HG03159 (cell line): ENCODE results near the gene OPCML.

Source experiments
- ATAC-seq: cut with Tn5 transposase; IDR thresholded peaks from one replicate; pipeline ENCODE4 v1.9.1; 2021; ENCODE audit warnings: mild to moderate bottlenecking, moderate library complexity; ENCODE audit not compliant: unreplicated experiment

Gene OPCML

GRCh38 chr11:133048270-133048669 is 484.0 kb downstream of the OPCML start:
- ATAC-seq: no peak

DNA sequence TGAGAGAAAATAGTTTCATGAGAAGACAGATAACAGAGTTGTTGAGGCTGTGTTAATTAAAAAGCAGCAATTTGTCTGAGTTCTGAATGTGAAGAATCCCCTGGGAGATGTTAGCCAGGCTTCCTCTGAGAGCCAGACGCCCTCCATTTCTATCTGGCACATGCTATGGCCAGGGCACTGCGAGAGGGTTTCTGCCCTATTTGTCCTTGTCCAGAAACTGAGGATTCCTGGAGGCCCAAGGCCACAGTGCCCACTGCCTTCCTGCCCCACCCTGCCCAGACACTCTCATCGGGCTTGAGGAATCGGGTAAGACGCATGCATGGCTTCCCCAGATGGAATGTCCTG is 484.6 kb downstream of the OPCML start:
- no peak for ATAC-seq

GRCh38 chr11:133047036-133047770 is 485.1 kb downstream of the OPCML start:
- ATAC-seq: no peak

GRCh38 chr11:133046252-133046651 is 486.0 kb downstream of the OPCML start:
- ATAC-seq: no peak

GRCh38 chr11:133041928-133042882 is 490.1 kb downstream of the OPCML start:
- ATAC-seq: no peak

DNA sequence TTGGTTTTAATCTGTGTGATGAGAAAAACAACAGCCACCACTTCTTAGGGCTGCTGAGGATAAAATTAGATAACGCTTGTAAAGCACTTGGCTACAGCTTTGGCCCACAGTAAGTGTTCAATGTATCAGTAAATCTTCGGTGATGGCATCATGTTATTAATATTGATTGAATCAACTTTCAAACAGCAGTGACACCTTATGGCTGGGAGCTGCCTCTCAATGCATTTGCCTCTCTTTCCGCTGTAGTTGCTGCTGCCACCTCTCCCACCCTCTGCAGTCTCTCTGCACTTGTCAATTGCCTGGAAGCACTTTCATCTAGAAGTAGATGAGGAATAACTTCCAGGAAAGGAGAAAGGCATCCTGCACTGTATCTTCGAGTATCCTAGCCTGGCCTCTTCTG is 491.1 kb downstream of the OPCML start:
- ATAC-seq: no peak

DNA sequence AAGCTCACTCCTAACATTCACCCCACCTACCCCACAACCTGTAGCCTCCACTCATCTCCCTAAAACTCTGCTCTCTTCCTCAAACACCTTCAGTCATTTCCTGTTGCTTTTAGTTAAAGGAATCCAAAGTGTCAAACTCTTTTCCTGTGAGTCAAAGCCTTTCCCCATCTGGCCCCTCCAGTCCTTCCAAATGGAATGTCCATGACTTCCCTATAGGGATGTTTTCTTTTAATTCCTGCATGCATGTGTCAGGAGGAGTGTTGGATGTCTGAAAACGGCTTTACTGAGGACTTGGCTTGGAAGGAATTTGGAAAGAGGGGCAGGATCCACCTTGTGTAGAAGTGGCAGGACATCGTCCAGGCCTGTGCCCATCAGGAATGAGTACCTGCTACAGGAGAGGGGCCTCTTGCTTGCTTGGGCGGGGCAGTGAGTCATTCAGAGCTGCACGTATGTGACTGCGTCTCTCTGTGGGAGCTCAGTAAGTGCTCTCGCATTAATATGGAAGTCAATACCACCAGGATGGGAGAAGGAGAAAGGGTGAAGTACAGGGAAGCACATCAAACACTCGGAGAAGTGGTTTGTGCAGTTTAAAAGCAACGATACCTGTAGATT is 491.9 kb downstream of the OPCML start:
- no peak for ATAC-seq

- ATAC-seq: no peak
Observed at GRCh38 chr11:133038850-133039249, 493.5 kb downstream of the OPCML start.

- no peak for ATAC-seq
Observed at GRCh38 chr11:133034929-133035328, 497.4 kb downstream of the OPCML start.

DNA sequence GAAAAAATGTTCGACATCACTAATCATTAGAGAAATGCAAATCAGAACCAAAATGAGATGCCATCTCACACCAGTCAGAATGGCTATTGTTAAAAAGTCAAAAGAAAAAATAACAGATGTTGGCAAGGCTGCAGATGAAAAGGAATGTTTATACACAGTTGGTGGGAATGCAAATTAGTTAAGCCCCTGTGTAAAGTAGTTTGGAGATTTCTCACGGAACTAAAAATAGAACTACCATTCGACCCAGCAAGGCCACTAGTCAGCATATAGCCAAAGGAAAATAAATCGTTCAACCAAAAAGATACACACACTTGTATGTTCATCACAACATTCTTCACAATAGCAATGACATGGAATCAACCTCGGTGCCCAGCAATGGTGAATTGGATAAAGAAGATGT is 503.2 kb downstream of the OPCML start:
- no peak for ATAC-seq

GRCh38 chr11:133026952-133027351 is 505.3 kb downstream of the OPCML start:
- ATAC-seq: no peak

- no peak for ATAC-seq
Observed at GRCh38 chr11:133024301-133024700, 508.0 kb downstream of the OPCML start.

GRCh38 chr11:133023232-133023631 is 509.1 kb downstream of the OPCML start:
- no peak for ATAC-seq

DNA sequence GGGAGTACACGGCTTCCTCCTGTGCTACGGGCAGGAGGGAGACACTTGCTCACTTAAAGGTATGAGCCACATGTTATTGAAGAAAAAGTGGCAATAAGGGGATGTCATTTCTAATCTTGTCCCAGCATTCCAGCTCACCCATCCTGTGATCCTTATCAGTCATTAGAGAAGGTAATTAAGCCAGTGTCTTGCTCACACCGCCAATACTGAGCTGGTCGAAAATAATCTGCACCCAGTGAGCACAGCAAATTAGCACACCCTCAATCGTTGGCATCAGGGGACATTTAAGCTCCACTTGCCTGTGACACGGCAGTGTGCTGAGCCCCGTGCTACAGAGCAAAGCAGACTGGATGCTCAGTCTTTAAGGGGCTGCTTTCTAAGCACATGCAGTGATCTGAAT is 510.7 kb downstream of the OPCML start:
- ATAC-seq: no peak

DNA sequence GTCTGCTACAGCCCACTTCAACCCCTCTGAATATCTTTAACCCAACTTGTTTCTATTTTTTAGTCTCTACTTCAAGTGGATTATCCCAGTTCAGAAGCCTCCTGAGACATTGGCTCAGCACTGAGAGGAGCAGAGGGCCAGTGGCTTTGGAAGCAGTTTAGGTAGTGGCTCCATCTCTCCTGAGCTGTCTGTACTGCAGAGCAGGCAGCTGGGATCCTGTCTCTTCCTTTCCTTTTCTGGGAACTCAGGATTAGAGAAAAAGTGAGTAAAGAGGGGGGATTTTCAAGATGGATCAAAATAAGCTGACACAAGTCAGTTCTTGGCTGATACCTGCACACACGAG is 512.0 kb downstream of the OPCML start:
- ATAC-seq: no peak

- ATAC-seq: no peak
Observed at GRCh38 chr11:133019545-133020371, 512.5 kb downstream of the OPCML start.

DNA sequence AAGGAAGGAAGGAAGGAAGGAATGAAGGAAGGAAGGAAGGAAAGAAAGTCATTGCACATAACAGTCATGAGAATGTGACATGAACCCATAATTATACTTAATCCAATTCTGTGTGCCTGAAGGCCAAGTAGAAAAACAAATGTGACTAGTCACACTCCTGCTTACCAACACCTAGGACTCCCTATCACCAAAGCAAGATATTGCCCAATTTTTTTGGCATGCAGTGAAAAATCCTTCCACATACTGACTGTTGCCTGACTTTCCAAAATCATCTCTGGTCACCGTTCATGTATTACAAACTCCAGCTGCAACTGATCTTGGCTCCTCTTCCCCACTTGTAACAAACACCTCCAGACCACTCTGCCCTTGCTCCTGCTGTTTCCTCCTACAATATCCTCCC is 516.8 kb downstream of the OPCML start:
- ATAC-seq: no peak

GRCh38 chr11:133014337-133014736 is 518.0 kb downstream of the OPCML start:
- no peak for ATAC-seq

- ATAC-seq: no peak
Observed at GRCh38 chr11:133012803-133013202, 519.5 kb downstream of the OPCML start.

- no peak for ATAC-seq
Observed at GRCh38 chr11:133011604-133012003, 520.7 kb downstream of the OPCML start.

GRCh38 chr11:133007027-133007584 is 525.2 kb downstream of the OPCML start:
- no peak for ATAC-seq
